Inferior parietal cortex (tissue), 1 donor: ENCODE results near the gene CSNK1G1.

Experiments used
- DNase-seq: peaks from one replicate; pipeline ENCODE4 v3.0.0-alpha.2; 2016; ENCODE audit errors: extremely low spot score

The CSNK1G1 gene

GRCh38 chr15:64191971-64192830, 163.8 kb downstream of the CSNK1G1 start:
- DNase-seq, result no peak

DNA sequence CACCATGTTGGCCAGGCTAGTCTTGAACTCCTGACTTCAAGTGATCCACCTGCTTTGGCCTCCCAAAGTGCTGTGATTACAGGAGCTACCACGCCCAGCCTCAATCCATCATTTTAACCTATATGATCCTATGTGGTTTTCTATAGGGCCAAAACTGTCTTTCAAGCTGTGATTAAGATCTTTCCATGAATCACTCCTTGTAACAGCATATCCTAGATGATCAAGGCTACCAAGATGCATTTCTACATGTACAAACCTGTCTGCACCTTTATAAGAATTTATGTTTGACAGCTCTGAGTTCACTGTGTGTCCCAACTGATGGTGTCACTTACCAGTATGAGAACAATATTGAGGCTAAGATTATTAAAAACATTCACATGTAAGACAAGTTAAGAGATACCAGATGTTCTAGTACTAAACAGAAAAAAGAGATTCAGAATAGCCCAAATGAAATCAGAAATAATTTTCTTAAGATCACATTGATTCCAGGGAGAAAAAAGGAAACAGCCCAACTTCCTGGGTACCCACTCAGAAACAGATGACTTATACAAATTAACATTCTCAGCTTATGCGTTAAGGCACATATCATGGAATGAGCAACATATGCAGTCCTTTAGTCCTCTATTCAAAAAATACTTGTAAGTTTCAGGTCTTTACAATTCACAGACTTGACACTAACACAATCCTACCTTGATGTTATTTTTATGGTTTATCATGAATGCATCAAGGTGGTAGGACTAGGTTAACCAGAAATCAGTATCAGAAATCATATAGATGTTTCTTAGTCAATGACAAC, 168.4 kb downstream of the CSNK1G1 start:
- DNase-seq, result no peak

DNA sequence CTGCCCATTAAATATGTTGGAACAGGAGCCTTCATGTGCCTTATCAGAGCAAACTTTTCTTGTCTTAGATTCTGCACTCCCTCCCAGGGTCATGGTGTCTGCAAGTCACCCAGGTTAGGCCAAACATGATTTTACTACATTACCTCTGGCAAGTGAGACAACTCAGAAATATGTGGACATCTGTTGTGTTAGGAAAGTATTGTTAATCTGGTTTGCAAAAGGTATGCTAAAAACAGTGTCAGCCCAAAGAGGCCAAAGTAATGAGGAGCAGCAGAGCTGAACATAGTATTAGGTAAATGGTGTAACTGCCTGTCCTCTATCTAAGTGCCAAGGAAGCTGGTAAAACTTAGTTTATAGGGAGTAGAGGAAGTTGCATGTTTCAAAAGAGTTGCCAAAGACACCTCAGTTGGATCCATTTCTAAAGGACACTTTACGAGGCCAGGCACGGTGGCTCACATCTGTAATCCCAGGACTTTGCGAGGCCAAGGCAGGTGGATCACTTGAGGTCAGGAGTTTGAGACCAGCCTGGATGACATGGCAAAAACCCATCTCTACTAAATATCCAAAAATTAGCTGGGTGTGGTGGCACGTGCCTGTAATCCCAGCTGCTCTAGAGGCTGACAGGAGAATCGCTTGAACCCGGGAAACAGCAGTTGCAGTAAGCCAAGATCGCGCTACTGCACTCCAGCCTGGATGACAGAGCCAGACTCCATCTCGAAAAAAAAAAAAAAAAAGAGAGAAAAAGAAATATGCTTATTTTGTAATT, 170.6 kb downstream of the CSNK1G1 start:
- no peak for DNase-seq

- DNase-seq, result no peak
Observed at GRCh38 chr15:64182859-64183370, 173.1 kb downstream of the CSNK1G1 start.

GRCh38 chr15:64180235-64180824, 175.6 kb downstream of the CSNK1G1 start:
- peak; percentile 44 for DNase-seq

DNA sequence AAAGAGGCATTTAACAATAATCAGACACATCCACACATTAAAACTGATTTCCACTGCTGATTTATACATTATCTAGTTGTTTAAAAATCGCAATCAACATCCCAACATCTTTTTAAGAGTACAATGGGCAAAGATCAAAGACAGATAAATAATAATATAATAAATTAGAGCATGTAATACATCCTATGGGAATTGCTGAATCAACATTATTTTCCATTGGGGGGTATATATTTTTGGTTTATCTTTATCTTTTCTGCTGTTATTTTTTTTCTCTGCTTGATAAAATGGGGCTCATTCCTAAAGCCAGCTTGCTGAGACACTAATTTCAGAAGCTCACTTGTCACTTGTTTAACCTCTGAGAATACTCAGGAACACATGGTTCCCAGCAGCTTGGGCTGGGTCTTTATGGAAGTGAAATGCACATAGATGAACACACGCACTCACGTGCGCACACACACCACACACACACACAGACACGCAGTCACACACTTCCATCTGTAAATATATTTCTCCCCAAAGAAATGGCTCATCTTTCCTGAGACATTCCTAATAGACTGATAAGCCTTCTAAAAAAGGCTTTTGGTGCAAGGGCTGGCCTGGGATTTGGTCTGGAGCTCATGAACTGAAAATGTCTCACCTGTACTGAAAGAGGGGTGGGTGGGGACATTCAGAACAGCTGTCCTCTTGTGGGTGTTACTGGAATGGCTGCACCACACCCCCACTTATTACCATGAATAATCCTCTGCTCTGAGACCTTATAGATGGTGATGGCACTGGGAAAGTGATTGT, 189.7 kb downstream of the CSNK1G1 start:
- DNase-seq, result no peak

DNA sequence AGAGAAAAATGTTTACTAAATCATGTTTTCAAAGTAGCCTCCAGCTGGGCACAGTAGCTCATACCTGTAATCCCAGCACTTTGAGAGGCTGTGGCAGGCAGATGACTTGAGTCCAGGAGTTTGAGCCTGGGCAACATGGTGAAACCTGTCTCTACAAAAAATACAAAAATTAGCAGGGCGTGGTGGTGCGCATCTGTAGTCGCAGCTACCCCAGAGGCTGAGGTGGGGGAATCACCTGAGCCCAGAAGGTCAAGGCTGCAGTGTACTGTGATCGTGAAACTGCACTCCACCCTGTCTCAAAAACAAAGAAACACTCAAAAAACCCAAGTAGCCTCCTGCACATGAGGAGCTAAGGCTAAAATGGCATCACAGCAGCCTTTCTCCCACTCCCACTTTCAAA, 191.5 kb downstream of the CSNK1G1 start:
- no peak for DNase-seq

DNA sequence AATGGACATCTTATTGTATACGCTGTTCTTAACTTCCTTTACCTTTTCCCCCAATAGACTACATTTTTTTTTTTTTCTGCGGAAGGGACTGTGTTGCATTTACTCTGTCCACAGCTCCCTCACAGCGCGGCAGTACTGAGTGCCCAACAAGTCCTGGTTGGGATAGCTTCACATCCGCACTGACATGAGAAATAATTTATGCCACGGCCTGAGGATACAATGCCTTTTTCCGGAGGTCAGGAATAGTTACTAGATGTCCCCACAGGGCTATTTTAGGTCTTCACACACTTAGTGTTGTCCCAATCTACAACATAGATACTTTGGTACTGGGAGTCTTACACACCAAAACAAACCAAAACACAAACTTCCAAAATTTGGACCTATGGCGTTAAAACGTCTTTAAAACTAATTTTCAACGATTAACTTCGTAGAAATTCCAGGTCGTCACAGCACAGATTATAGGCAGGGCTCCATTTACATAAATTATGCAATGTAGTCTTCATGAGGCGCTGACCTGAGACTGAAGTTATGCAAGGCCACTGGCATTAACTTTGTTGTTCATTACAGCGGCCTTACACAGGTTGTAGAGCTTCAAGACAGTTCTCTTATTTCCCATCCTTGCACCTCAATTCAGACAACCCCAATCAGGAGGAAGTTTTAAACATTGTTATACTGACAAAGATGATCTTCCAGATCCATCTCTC, 192.2 kb downstream of the CSNK1G1 start:
- DNase-seq, result no peak

DNA sequence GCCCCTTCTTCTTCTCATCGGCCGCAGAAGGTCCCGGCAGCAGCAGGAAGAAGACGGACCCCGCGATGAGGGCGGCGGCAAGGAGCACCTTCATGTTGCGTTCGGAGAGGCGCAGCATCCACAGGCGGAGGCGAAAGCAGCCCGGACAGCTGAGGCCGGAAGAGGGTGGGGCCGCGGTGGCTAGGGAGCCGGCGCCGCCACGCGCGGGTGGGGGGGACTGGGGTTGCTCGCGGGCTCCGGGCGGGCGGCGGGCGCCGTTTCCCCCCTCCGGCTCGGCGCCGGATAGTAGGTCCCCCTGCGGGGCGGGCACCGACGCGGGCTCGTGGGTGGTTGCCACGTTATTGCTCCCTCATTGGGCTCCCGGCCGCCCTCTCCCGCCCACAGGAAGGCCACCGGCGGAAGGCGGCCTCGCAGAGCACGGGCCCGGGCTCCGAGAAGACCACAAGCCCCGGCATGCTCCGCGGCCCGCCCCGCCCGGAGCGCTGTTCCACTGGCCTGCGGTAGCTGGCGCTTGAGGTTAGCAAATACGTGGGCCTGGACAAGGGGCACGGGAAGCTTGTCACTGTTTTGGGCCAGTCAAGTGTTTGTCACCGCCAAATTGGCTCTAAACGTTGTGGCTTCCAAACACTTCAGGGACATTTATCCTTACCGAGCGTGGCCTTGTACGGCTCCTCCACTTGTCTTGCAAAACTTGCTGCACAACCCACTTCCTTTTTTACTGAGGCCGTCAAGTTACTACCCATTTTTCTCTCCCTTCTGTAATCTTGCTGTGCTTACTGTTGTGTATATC, 192.9 kb downstream of the CSNK1G1 start, which contains the start of gene PPIB:
Gene PPIB, minus strand, starts transcription at position 154 of the 790 bp plus-strand sequence. Its CDS starts 36 bp downstream, at position 118.
- DNase-seq, result peak; percentile 96

- DNase-seq, result no peak
Observed at GRCh38 chr15:64162478-64162868, 193.5 kb downstream of the CSNK1G1 start.

DNA sequence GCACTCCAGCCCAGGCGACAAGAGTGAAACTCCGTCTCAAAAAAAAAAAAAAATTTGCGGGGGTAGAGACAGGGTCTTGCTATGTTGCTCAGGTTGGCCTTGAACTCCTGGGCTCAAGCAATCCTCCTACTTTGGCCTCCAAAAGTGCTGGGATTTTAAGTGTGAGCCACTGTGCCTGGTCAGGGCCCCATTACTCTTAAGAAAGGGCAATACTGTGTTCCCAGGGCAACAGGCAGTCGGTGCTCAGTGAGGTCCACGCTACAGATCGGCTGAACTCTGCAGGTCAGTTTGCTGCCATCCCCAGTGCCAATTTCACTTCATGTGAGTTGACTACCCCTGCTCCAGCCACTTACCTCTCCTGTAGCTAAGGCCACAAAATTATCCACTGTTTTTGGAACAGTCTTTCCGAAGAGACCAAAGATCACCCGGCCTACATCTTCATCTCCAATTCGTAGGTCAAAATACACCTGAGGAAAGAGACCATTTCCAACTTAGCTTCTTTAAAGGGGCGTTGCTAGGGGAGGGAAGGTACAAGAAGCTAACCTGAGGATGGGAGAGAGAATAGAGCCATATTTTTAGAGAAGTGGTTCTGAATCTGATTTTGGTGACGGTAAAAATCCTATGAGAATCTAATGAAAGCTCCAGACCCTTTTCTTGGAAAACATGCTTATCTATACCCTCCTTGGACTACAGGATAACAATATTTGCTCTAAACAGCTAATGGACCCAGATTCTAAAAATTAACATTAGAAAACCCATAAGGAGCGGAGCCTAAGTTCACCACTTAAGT, 194.1 kb downstream of the CSNK1G1 start:
- no peak for DNase-seq

- DNase-seq, result no peak
Observed at GRCh38 chr15:64158363-64159134, 197.4 kb downstream of the CSNK1G1 start.

- DNase-seq, result no peak
Observed at GRCh38 chr15:64157599-64158125, 198.3 kb downstream of the CSNK1G1 start.

DNA sequence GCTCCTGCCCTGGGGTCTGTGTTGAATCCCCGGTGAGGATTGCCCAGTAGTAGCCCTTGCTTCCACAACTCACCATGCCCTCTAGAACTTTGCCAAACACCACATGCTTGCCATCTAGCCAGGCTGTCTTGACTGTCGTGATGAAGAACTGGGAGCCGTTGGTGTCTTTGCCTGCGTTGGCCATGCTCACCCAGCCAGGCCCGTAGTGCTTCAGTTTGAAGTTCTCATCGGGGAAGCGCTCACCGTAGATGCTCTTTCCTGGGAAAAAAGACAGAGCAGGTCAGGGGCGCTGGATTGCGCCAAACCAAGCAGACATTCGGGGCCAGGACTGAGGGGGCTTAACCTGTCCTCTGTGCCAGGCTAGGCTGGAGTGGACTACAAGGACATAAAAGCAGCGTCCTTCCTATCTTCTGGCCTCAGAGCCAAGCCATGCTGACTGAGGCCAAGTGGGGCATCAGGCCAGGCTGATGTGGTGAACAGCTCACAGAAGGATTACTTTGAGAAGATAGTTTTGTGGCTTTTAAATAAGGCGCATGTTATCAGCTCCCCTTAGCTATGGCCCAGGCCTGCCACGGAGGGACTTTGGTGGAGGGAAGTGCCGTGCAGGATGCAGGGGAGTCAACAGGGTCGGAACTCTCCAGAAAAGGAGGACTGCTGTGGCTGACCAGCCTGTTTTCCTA, 199.2 kb downstream of the CSNK1G1 start:
- DNase-seq, result no peak

GRCh38 chr15:64155802-64156651, 199.9 kb downstream of the CSNK1G1 start:
- no peak for DNase-seq
